Lung (tissue), 12 donors: ENCODE results near the gene RCAN3. TPM values are rescaled to one million over a fixed set of nuclear protein-coding genes. Genes with fewer than 3 reads are reported as not detected.

Experiments used
- ATAC-seq: fragments of 200-7000 bp; cut with Tn5 transposase; one replicate; pipeline ENCODE4 v1.9.1; 2020; ENCODE audit warnings: moderate number of reproducible peaks; ENCODE audit not compliant: insufficient read depth, low FRiP score
- DNase-seq, 3 donors: peaks; one replicate each; pipeline ENCODE4 v3.0.0-alpha.2; 2013 to 2017
- H3K27ac ChIP-seq, 2 donors: one replicate each; pipeline ENCODE4 v1.5.1; 2013; ENCODE audit warnings: mild to moderate bottlenecking in 2 of 2, moderate library complexity in 2 of 2, control low read depth in 1 of 2, inconsistent platforms in 1 of 2, low read depth in 1 of 2, low read length in 1 of 2
- H3K27me3 ChIP-seq, 3 donors: one replicate each; pipeline ENCODE4 v1.5.1; 2013; ENCODE audit warnings: low read length in 2 of 3; ENCODE audit not compliant: control insufficient read depth in 3 of 3, insufficient read depth in 3 of 3
- H3K36me3 ChIP-seq, 4 donors: one replicate each; pipeline ENCODE4 v1.5.1; 2013; ENCODE audit warnings: low read length in 4 of 4, mild to moderate bottlenecking in 1 of 4, moderate library complexity in 1 of 4; ENCODE audit not compliant: control insufficient read depth in 4 of 4, insufficient read depth in 4 of 4
- H3K4me1 ChIP-seq, 5 donors: one replicate each; pipeline ENCODE4 v1.5.1; 2013; ENCODE audit warnings: low read length in 5 of 5, mild to moderate bottlenecking in 2 of 5, moderate library complexity in 1 of 5; ENCODE audit not compliant: control insufficient read depth in 5 of 5, insufficient read depth in 5 of 5
- H3K4me3 ChIP-seq: one replicate; pipeline ENCODE4 v1.5.1; 2013; ENCODE audit warnings: mild to moderate bottlenecking, control low read depth, moderate library complexity
- H3K9ac ChIP-seq, 2 donors: one replicate each; pipeline ENCODE4 v1.5.1; 2013; ENCODE audit warnings: low read length in 2 of 2, control low read depth in 1 of 2; ENCODE audit not compliant: insufficient read depth in 1 of 2
- H3K9me3 ChIP-seq, 4 donors: one replicate each; pipeline ENCODE4 v1.5.1; 2013; ENCODE audit warnings: low read length in 3 of 4, mild to moderate bottlenecking in 1 of 4, moderate library complexity in 1 of 4; ENCODE audit not compliant: control insufficient read depth in 4 of 4, insufficient read depth in 3 of 4
- CTCF ChIP-seq: IDR thresholded peaks from 2 replicates; pipeline ENCODE4 v1.5.1; 2012; ENCODE audit warnings: mild to moderate bottlenecking; ENCODE audit errors: control extremely low read depth, extremely low read depth
- WGBS, 2 donors: extraction: QIAGEN DNeasy Blood & Tissue Kit; methylation state at CpG; one replicate each; pipeline ENCODE4 v1.1.7; 2013; 5-methylcytosine and 5-hydroxymethylcytosine counted together
- polyA plus RNA-seq, 2 donors: library from polyadenylated mRNA; stranded (reverse); fragments of 200-250 nt; gene quantifications; one replicate each; pipeline ENCODE4 v1.2.1, GENCODE V29; 2013
- total RNA-seq, 2 donors: library from RNA; depleted of rRNA in 1 of 2; stranded (reverse); fragments of >200 nt in 1 of 2; gene quantifications; one replicate each; pipeline ENCODE4 v1.2.1, GENCODE V29; 2014 to 2021
- donor health status: control.
- donor health status: control.
- donor health status: Bipolar disorder and iron deficiency.
- donor health status: healthy.
- donor health status: DM: yes; HTN: yes; CAD: no.

The RCAN3 gene
- total and polyA plus RNA-seq, 4 donors = 5.2 to 21.4 (median 12.8) TPM

DNA sequence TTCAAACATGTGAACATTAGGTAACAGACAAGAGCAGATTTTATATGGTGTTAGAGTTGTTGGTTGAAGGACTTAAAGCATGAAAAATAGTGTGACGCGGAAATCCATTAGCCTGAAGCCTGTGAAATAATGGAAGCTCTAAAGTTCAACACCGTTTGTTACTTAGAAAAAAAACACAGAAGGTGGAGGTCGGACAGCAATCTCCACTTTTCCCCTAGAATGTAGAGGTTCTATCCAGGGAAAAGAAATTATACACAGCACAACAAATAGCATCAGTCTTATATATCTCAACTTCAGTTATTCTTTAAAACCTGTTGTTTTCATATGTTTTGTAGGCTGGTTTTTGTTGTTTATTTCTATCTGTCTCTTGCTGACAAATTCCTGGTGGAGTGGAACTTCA, 1.9 kb downstream of the RCAN3 start:
- H3K4me1 ChIP-seq = peaks cover 0 to 4% (median 0%) of the 10 kb centered on the region in 5 donors
- ATAC-seq = no peak
- no peaks in the 10 kb centered on the region for H3K9me3 ChIP-seq
- no peak overlapping the region for H3K4me3 ChIP-seq
- H3K27ac ChIP-seq = no peak overlapping the region
- H3K27me3 ChIP-seq = peaks cover 0 to 25% (median 7%) of the 10 kb centered on the region in 3 donors
- peak in 1 of 3 donors; percentile 5 for DNase-seq
- TF ChIP-seq CTCF = no peak
- WGBS, 2 donors = 90 to 92% methylated on average over 4 of the region's 4 CpGs
- H3K9ac ChIP-seq = no peak overlapping the region
- no peaks in the 10 kb centered on the region for H3K36me3 ChIP-seq

GRCh38 chr1:24505816-24506215, 3.2 kb downstream of the RCAN3 start:
- H3K27ac ChIP-seq = no peak overlapping the region
- H3K9me3 ChIP-seq = no peaks in the 10 kb centered on the region
- no peak overlapping the region for H3K9ac ChIP-seq
- H3K36me3 ChIP-seq = no peaks in the 10 kb centered on the region
- DNase-seq (no peak), ATAC-seq (no peak)
- H3K27me3 ChIP-seq = peaks cover 0 to 25% (median 7%) of the 10 kb centered on the region in 3 donors
- WGBS, 2 donors = 92 to 97% methylated on average over 4 of the region's 4 CpGs
- peaks cover 0 to 4% (median 0%) of the 10 kb centered on the region in 5 donors for H3K4me1 ChIP-seq
- no peak overlapping the region for H3K4me3 ChIP-seq
- no peak for TF ChIP-seq CTCF

DNA sequence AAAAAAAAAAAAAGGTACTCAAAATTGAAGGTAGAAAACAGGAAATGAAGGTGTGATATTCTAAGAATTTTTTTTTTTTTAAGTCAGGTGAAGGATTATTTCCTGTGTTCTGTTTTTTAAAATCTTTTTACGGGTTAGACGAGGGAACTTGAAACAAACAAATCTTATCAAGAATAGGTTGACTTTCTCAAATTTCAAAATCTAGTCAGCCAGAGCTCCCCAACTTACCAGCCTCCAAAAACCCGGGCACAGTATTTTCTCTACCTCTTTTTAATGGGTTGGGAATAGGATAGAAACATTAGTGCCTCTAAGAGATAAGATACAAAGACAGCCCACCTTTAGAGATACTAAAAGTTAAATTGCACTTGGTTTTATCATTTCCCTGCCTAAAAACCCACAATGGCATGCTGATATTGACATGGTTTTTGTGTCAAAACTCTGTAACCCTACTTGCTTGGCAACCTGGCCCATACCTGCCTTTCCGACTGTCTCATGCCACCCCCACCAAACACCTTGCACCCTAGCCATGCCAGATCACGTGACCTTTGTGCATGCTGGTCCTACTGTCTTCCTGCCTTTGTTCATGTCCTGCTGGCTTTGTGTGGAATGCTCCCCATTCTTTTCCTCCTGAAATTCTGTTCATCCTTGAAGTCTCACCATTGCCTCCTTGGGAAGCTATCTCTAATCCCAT, 4.2 kb downstream of the RCAN3 start:
- DNase-seq (no peak), ATAC-seq (no peak)
- 76 to 85% methylated on average over 5 of the region's 5 CpGs for WGBS, 2 donors
- no peak overlapping the region for H3K9ac ChIP-seq
- H3K27me3 ChIP-seq = peaks cover 0 to 25% (median 7%) of the 10 kb centered on the region in 3 donors
- H3K9me3 ChIP-seq = no peaks in the 10 kb centered on the region
- H3K4me1 ChIP-seq = peaks cover 0 to 2% (median 0%) of the 10 kb centered on the region in 5 donors
- no peak overlapping the region for H3K4me3 ChIP-seq
- TF ChIP-seq CTCF = no peak
- H3K36me3 ChIP-seq = no peaks in the 10 kb centered on the region
- no peak overlapping the region for H3K27ac ChIP-seq
